IMR-90 (cell line): ENCODE results near the gene SDR9C7.

Experiments used
- BHLHE40 ChIP-seq: fragments of 150-350 bp; IDR thresholded peaks from 2 replicates; pipeline ENCODE4 v1.6.1; 2016; ENCODE audit warnings: mild to moderate bottlenecking, low read depth, low read length
- CEBPB ChIP-seq: IDR thresholded peaks from 2 replicates; pipeline ENCODE4 v1.6.1; 2012; ENCODE audit warnings: low read depth, low read length, improper control_type of control experiment
- CTCF ChIP-seq: conservative IDR thresholded peaks from 2 replicates; pipeline ENCODE4 v1.5.1; 2012; ENCODE audit warnings: mild to moderate bottlenecking, low read depth, low read length, improper control_type of control experiment
- ELK1 ChIP-seq: fragments of 150-350 bp; IDR thresholded peaks from 2 replicates; pipeline ENCODE4 v1.6.1; 2016; ENCODE audit warnings: low read depth, mild to moderate bottlenecking, low read length, moderate library complexity, borderline replicate concordance
- MAFK ChIP-seq: IDR thresholded peaks from 2 replicates; pipeline ENCODE4 v1.6.1; 2012; ENCODE audit warnings: low read depth, low read length, improper control_type of control experiment
- POLR2A ChIP-seq: IDR thresholded peaks from 2 replicates; pipeline ENCODE4 v1.6.1; 2012; ENCODE audit warnings: mild to moderate bottlenecking, low read depth, low read length
- RAD21 ChIP-seq: IDR thresholded peaks from 2 replicates; pipeline ENCODE4 v1.6.1; 2012; ENCODE audit warnings: low read length, improper control_type of control experiment
- RCOR1 ChIP-seq: IDR thresholded peaks from 2 replicates; pipeline ENCODE4 v1.6.1; 2012; ENCODE audit warnings: mild to moderate bottlenecking, low read length, improper control_type of control experiment; ENCODE audit not compliant: insufficient replicate concordance
- SMC3 ChIP-seq: fragments of 150-350 bp; IDR thresholded peaks from 2 replicates; pipeline ENCODE4 v1.6.1; 2016; ENCODE audit warnings: low read depth, mild to moderate bottlenecking, antibody characterized with exemption, low read length, moderate library complexity

GRCh38 chr12:56980941-56981530 lies 46.8 kb upstream of the SDR9C7 start:
- no peak for TF ChIP-seq RAD21
- no peak for TF ChIP-seq MAFK
- no peak for TF ChIP-seq CTCF
- TF ChIP-seq BHLHE40 = no peak
- no peak for TF ChIP-seq CEBPB
- TF ChIP-seq POLR2A = no peak
- TF ChIP-seq ELK1 = no peak
- TF ChIP-seq SMC3 = no peak
- no peak for TF ChIP-seq RCOR1
